Activated B cell treated with CpG ODN at 0.5 μM for 24 hours (primary cell): ENCODE results near the gene AMN. TPM values are rescaled to one million over a fixed set of nuclear protein-coding genes. Genes with fewer than 3 reads are reported as not detected.
A peak's percentile ranks its signal among the peaks of the same experiment; 100 is the strongest.
"Not testable (repeated sequence)": the region's sequence is repeated elsewhere in the genome, so short reads cannot be mapped to it uniquely, and the experiment has no call there.

ENCODE experiments used
- ATAC-seq: fragments of 200-7000 bp; cut with Tn5 transposase; one replicate; pipeline ENCODE4 v1.10.0; 2021; ENCODE audit warnings: low read depth, mild to moderate bottlenecking, moderate library complexity
- CTCF ChIA-PET: fragments of 350-600 bp; sonication (Branson Sonifier 250); formaldehyde crosslinking; loops from one replicate; lab custom pipeline; 2021; ENCODE audit warnings: antibody characterized with exemption; lab: Charles Lee
- POLR2A ChIA-PET: fragments of 350-600 bp; sonication (Branson Sonifier 250); formaldehyde crosslinking; loops from one replicate; lab custom pipeline; 2021; ENCODE audit warnings: antibody characterized with exemption; lab: Charles Lee
- DNase-seq: peaks from one replicate; pipeline ENCODE4 v3.0.0; 2022
- H3K27ac Mint-ChIP-seq: one replicate; pipeline ENCODE4 v1.8.0; 2020; ENCODE audit warnings: mixed read lengths
- H3K27me3 Mint-ChIP-seq: one replicate; pipeline ENCODE4 v1.8.0; 2021; ENCODE audit warnings: mixed read lengths
- H3K36me3 Mint-ChIP-seq: one replicate; pipeline ENCODE4 v1.8.0; 2021; ENCODE audit warnings: low read depth, mixed read lengths
- H3K4me1 Mint-ChIP-seq: one replicate; pipeline ENCODE4 v1.8.0; 2021; ENCODE audit warnings: mixed read lengths
- H3K4me3 Mint-ChIP-seq: one replicate; pipeline ENCODE4 v1.8.0; 2020; ENCODE audit warnings: mild to moderate bottlenecking, mixed read lengths
- H3K9me3 Mint-ChIP-seq: one replicate; pipeline ENCODE4 v1.8.0; 2020; ENCODE audit warnings: mixed read lengths
- CTCF ChIP-seq: fragments of 200-600 bp; IDR thresholded peaks from one replicate; pipeline ENCODE4 v1.8.0; 2022; ENCODE audit warnings: antibody characterized with exemption, mild to moderate bottlenecking
- intact Hi-C: fragments of 100-400 bp; cut with micrococcal nuclease; formaldehyde crosslinking; loops from one replicate; pipeline ENCODE4 v1.15.1; 2024
- total RNA-seq: library from RNA; stranded (reverse); gene quantifications from 2 replicates; pipeline ENCODE4 v1.2.3, GENCODE V29; 2022

The AMN gene
- total RNA-seq, result 4.4 and 5.3 TPM in 2 replicates

- Mint-ChIP-seq H3K4me1 (peaks cover 9% of the 10 kb centered on the region), H3K4me3 (peak within 1 kb of the TSS; percentile 72), H3K9me3 (no peaks in the 10 kb centered on the region), H3K27ac (no peak within 1 kb of the TSS), H3K27me3 (peaks cover 6% of the 10 kb centered on the region), H3K36me3 (no peaks in the 10 kb centered on the region)
- DNase-seq (no peak), ATAC-seq (peak; percentile 23)
- CTCF ChIA-PET, result no interaction called here
- intact Hi-C loops, result no loop called here
- TF ChIP-seq CTCF, result no peak
- POLR2A ChIA-PET, result no interaction called here
Measured at GRCh38 chr14:102922490-102923200, at the start of gene AMN. TSS of gene AMN (plus strand) at chr14:102922663. CDS start at chr14:102922689, 26 bp downstream.

GRCh38 chr14:102873131-102873530 lies 49.3 kb upstream of the AMN start:
- Mint-ChIP-seq H3K27ac (no peak overlapping the region), H3K9me3 (no peaks in the 10 kb centered on the region), H3K27me3 (no peaks in the 10 kb centered on the region), H3K4me1 (peaks cover 21% of the 10 kb centered on the region), H3K4me3 (no peak overlapping the region), H3K36me3 (peaks cover 46% of the 10 kb centered on the region)
- CTCF ChIA-PET, result interaction anchor here (1.5 to 2.7 kb wide), 2 partner anchors 88 to 179 kb away, joined by 4 to 10 read pairs; no protein-coding TSS in a partner anchor
- POLR2A ChIA-PET, result no interaction called here
- intact Hi-C loops, result no loop called here
- DNase-seq, result no peak
- ATAC-seq, result no peak
- no peak for TF ChIP-seq CTCF

GRCh38 chr14:102873546-102874061 lies 48.9 kb upstream of the AMN start:
- intact Hi-C loops, result no loop called here
- H3K9me3 Mint-ChIP-seq, result no peaks in the 10 kb centered on the region
- DNase-seq (no peak), ATAC-seq (no peak)
- no peak overlapping the region for H3K27ac Mint-ChIP-seq
- peaks cover 43% of the 10 kb centered on the region for H3K36me3 Mint-ChIP-seq
- H3K4me3 Mint-ChIP-seq, result no peak overlapping the region
- CTCF ChIA-PET, result interaction anchor here (1.5 kb wide), 1 partner anchor 89 kb away, joined by 4 read pairs; no protein-coding TSS in a partner anchor
- POLR2A ChIA-PET, result no interaction called here
- TF ChIP-seq CTCF, result no peak
- H3K4me1 Mint-ChIP-seq, result peaks cover 17% of the 10 kb centered on the region
- H3K27me3 Mint-ChIP-seq, result no peaks in the 10 kb centered on the region

GRCh38 chr14:102875652-102876051 lies 46.8 kb upstream of the AMN start:
- TF ChIP-seq CTCF, result no peak
- ATAC-seq (no peak), DNase-seq (no peak)
- Mint-ChIP-seq H3K4me3 (no peak overlapping the region), H3K9me3 (no peaks in the 10 kb centered on the region), H3K27me3 (no peaks in the 10 kb centered on the region), H3K4me1 (peaks cover 7% of the 10 kb centered on the region), H3K36me3 (peaks cover 40% of the 10 kb centered on the region), H3K27ac (no peak overlapping the region)
- intact Hi-C loops, result no loop called here
- ChIA-PET POLR2A (no interaction called here), CTCF (interaction anchor here (1.4 kb wide), 1 partner anchor 180 kb away, joined by 3 read pairs; no protein-coding TSS in a partner anchor)

- peaks cover 40% of the 10 kb centered on the region for H3K36me3 Mint-ChIP-seq
- H3K4me3 Mint-ChIP-seq, intact Hi-C loops, H3K4me1 Mint-ChIP-seq, DNase-seq, H3K27me3 Mint-ChIP-seq, ATAC-seq, H3K27ac Mint-ChIP-seq, H3K9me3 Mint-ChIP-seq, CTCF ChIA-PET: not testable (repeated sequence)
- POLR2A ChIA-PET, result interaction anchor here (1.2 kb wide), 1 partner anchor 24 kb away, joined by 5 read pairs; no protein-coding TSS in a partner anchor
Measured at GRCh38 chr14:102877511-102877910, 45.0 kb upstream of the AMN start.
